Fibroblast of lung (primary cell): ENCODE measurements around the gene NAT8L. TPM values are rescaled to one million over a fixed set of nuclear protein-coding genes. Genes with fewer than 3 reads are reported as not detected.

Source experiments
- DNase-seq, 2 donors: peaks; one replicate each; pipeline versions ENCODE4 v3.0.0 to v3.0.0-alpha.2; 2010; ENCODE audit warnings: low read depth in 2 of 2
- H2AFZ ChIP-seq: 2 replicates; pipeline ENCODE4 v1.5.1; 2012; ENCODE audit warnings: low read length, control low read depth, inconsistent platforms
- H3K27ac ChIP-seq: 2 replicates; pipeline ENCODE4 v1.5.1; 2011; ENCODE audit warnings: low read length, control low read depth; ENCODE audit not compliant: insufficient read depth
- H3K27me3 ChIP-seq: 2 replicates; pipeline ENCODE4 v1.5.1; 2011; ENCODE audit warnings: mild to moderate bottlenecking, low read length; ENCODE audit not compliant: control insufficient read depth, insufficient read depth
- H3K36me3 ChIP-seq: 2 replicates; pipeline ENCODE4 v1.5.1; 2011; ENCODE audit warnings: low read length; ENCODE audit not compliant: control insufficient read depth, insufficient read depth
- H3K4me1 ChIP-seq: 2 replicates; pipeline ENCODE4 v1.5.1; 2011; ENCODE audit warnings: low read length; ENCODE audit not compliant: control insufficient read depth, insufficient read depth; ENCODE audit errors: extremely low read depth
- H3K4me2 ChIP-seq: 2 replicates; pipeline ENCODE4 v1.5.1; 2011; ENCODE audit warnings: low read length, control low read depth; ENCODE audit not compliant: insufficient read depth; ENCODE audit errors: extremely low read depth
- H3K4me3 ChIP-seq, 4 experiments: fragments of 200-600 bp in 1 of 4; sonication (generic) in 1 of 4; replicated peaks in 1 of 4; 2 replicates each; pipeline ENCODE4 v1.5.1; 2011 to 2016; ENCODE audit warnings: low read length in 4 of 4, low read depth in 3 of 4, mild to moderate bottlenecking in 3 of 4, control low read depth in 2 of 4, inconsistent platforms in 1 of 4, mixed read lengths in 1 of 4; ENCODE audit not compliant: insufficient read depth in 1 of 4; ENCODE audit errors: control extremely low read depth in 1 of 4
- H3K79me2 ChIP-seq: 2 replicates; pipeline ENCODE4 v1.5.1; 2012; ENCODE audit warnings: mild to moderate bottlenecking, low read length, inconsistent platforms; ENCODE audit not compliant: control insufficient read depth, insufficient read depth
- H3K9ac ChIP-seq: 2 replicates; pipeline ENCODE4 v1.5.1; 2011; ENCODE audit warnings: mild to moderate bottlenecking, low read length, control low read depth; ENCODE audit not compliant: insufficient read depth
- H3K9me3 ChIP-seq: 2 replicates; pipeline ENCODE4 v1.5.1; 2012; ENCODE audit warnings: low read depth, low read length; ENCODE audit not compliant: control insufficient read depth, insufficient read depth
- H4K20me1 ChIP-seq: 2 replicates; pipeline ENCODE4 v1.5.1; 2011; ENCODE audit warnings: low read length; ENCODE audit not compliant: control insufficient read depth, insufficient read depth; ENCODE audit errors: extremely low read depth
- CTCF ChIP-seq, 2 donors: IDR thresholded peaks in 1 of 2; conservative IDR thresholded peaks in 1 of 2; 1 replicate in 1 of 2; 2 replicates in 1 of 2; pipeline ENCODE4 v1.5.1; 2011 to 2012; ENCODE audit warnings: low read length in 2 of 2, control low read depth in 1 of 2, inconsistent platforms in 1 of 2, low read depth in 1 of 2, mild to moderate bottlenecking in 1 of 2
- EZH2 ChIP-seq: IDR thresholded peaks from 2 replicates; pipeline ENCODE4 v1.5.1; 2012; ENCODE audit warnings: low read length, control low read depth, mild to moderate bottlenecking; ENCODE audit errors: missing control alignments
- polyA plus RNA-seq, 2 donors: library from polyadenylated mRNA; depleted of rRNA in 1 of 2; stranded (reverse) in 1 of 2; unstranded in 1 of 2; fragments of >200 nt; gene quantifications; 2 replicates each; pipeline ENCODE4 v1.2.1, GENCODE V29; 2011 to 2012; ENCODE audit warnings: missing spikeins in 1 of 2
- total RNA-seq: library from RNA; depleted of rRNA; stranded (reverse); fragments of >200 nt; gene quantifications from 2 replicates; pipeline ENCODE4 v1.2.1, GENCODE V29; 2014

NAT8L gene
- total and polyA plus RNA-seq, 2 donors (not counting 1 experiment from before 2014, with no cell fraction given) = 0.01 to 0.17 TPM

- H4K20me1 ChIP-seq = no peaks in the 10 kb centered on the region
- H2AFZ ChIP-seq = no peak overlapping the region
- no peaks in the 10 kb centered on the region for H3K27me3 ChIP-seq
- no peak overlapping the region for H3K4me3 ChIP-seq
- DNase-seq = no peak
- H3K36me3 ChIP-seq = no peaks in the 10 kb centered on the region
- no peak overlapping the region for H3K4me2 ChIP-seq
- no peak overlapping the region for H3K27ac ChIP-seq
- no peaks in the 10 kb centered on the region for H3K4me1 ChIP-seq
- H3K9me3 ChIP-seq = no peaks in the 10 kb centered on the region
- no peaks in the 10 kb centered on the region for H3K79me2 ChIP-seq
- TF ChIP-seq CTCF (conservative IDR thresholded peaks at IDR 0.05 in 1 of 2, IDR thresholded peaks at IDR 0.05 in 1 of 2; ENCODE audit: low read depth in 1 of 2, low read length in 2 of 2) (no peak), EZH2 (no peak)
- no peak overlapping the region for H3K9ac ChIP-seq
Observed at GRCh38 chr4:2069986-2070385, 10.9 kb downstream of the NAT8L start.

- Histone ChIP-seq H3K27ac (no peak overlapping the region), H3K4me2 (no peak overlapping the region), H3K4me1 (no peaks in the 10 kb centered on the region), H3K27me3 (no peaks in the 10 kb centered on the region), H4K20me1 (no peaks in the 10 kb centered on the region), H3K9me3 (no peaks in the 10 kb centered on the region), H3K36me3 (no peaks in the 10 kb centered on the region), H3K79me2 (no peaks in the 10 kb centered on the region), H3K9ac (no peak overlapping the region), H2AFZ (no peak overlapping the region), H3K4me3 (no peak overlapping the region)
- TF ChIP-seq EZH2 (no peak), CTCF (conservative IDR thresholded peaks at IDR 0.05 in 1 of 2, IDR thresholded peaks at IDR 0.05 in 1 of 2; ENCODE audit: low read depth in 1 of 2, low read length in 2 of 2) (no peak)
- no peak for DNase-seq
Observed at GRCh38 chr4:2070421-2071251, 11.5 kb downstream of the NAT8L start.

GRCh38 chr4:2071252-2071911 is 12.3 kb downstream of the NAT8L start:
- H3K27me3 ChIP-seq = no peaks in the 10 kb centered on the region
- no peak overlapping the region for H2AFZ ChIP-seq
- no peaks in the 10 kb centered on the region for H3K36me3 ChIP-seq
- no peaks in the 10 kb centered on the region for H4K20me1 ChIP-seq
- H3K9me3 ChIP-seq = no peaks in the 10 kb centered on the region
- no peak overlapping the region for H3K4me3 ChIP-seq
- TF ChIP-seq CTCF (conservative IDR thresholded peaks at IDR 0.05 in 1 of 2, IDR thresholded peaks at IDR 0.05 in 1 of 2; ENCODE audit: low read depth in 1 of 2, low read length in 2 of 2) = no peak
- TF ChIP-seq EZH2 = no peak
- H3K79me2 ChIP-seq = no peaks in the 10 kb centered on the region
- H3K27ac ChIP-seq = no peak overlapping the region
- H3K9ac ChIP-seq = no peak overlapping the region
- H3K4me2 ChIP-seq = no peak overlapping the region
- H3K4me1 ChIP-seq = no peaks in the 10 kb centered on the region
- no peak for DNase-seq
